Measurements from ENCODE around the gene SMAP1. TPM values are rescaled to one million over a fixed set of nuclear protein-coding genes. Genes with fewer than 3 reads are reported as not detected.

The SMAP1 gene
- total RNA-seq, 5 donors from 2014 or later (not counting 1 experiment from before 2014, with no cell fraction given): 27.1 to 32.3 (median 31.9) TPM

GRCh38 chr6:70823651-70824050 is 156.0 kb downstream of the SMAP1 start:
- Histone ChIP-seq H3K9me3 (no peaks in the 10 kb centered on the region), H3K4me3 (ENCODE audit: control insufficient read depth in 1 of 2, extremely low read depth in 1 of 2, low read length in 1 of 2) (no peak overlapping the region), H3K27me3 (replicated peaks in 1 of 2; ENCODE audit: control insufficient read depth in 2 of 2, extremely low read depth in 1 of 2, insufficient read depth in 2 of 2, low read length in 1 of 2) (no peaks in the 10 kb centered on the region), H3K36me3 (ENCODE audit: control insufficient read depth in 2 of 2, extremely low read depth in 1 of 2, insufficient read depth in 1 of 2, low read length in 1 of 2) (peaks cover 0 to 2% of the 10 kb centered on the region in 2 donors), H3K4me1 (ENCODE audit: control insufficient read depth in 1 of 2, extremely low read depth in 1 of 2, insufficient read depth in 2 of 2, low read length in 2 of 2) (no peaks in the 10 kb centered on the region), H3K27ac (ENCODE audit: low read length) (no peak overlapping the region)
- CTCF ChIA-PET: interaction anchor here in 1 of 2 donors (0.7 to 1.4 kb wide), 2 partner anchors 13 to 51 kb away, joined by 3 to 4 read pairs; no protein-coding TSS in a partner anchor
- ATAC-seq (replicated peaks in 1 of 4) (no peak), DNase-seq (no peak)
- no CpG with 5 or more reads among the region's 1 CpG for WGBS (ENCODE audit: insufficient coverage)
- Mint-ChIP-seq H3K9me3 (peaks cover 7 to 14% (median 8%) of the 10 kb centered on the region in 3 donors), H3K4me1 (peaks cover 0 to 9% (median 8%) of the 10 kb centered on the region in 3 donors), H3K36me3 (peaks cover 34% of the 10 kb centered on the region), H3K27me3 (no peaks in the 10 kb centered on the region), H3K27ac (no peak overlapping the region), H3K4me3 (no peak overlapping the region)
- POLR2A ChIA-PET: no interaction called here

- Histone ChIP-seq H3K27ac (ENCODE audit: low read length) (no peak overlapping the region), H3K9me3 (no peaks in the 10 kb centered on the region), H3K4me1 (ENCODE audit: control insufficient read depth in 1 of 2, extremely low read depth in 1 of 2, insufficient read depth in 2 of 2, low read length in 2 of 2) (no peaks in the 10 kb centered on the region), H3K36me3 (ENCODE audit: control insufficient read depth in 2 of 2, extremely low read depth in 1 of 2, insufficient read depth in 1 of 2, low read length in 1 of 2) (no peaks in the 10 kb centered on the region), H3K27me3 (replicated peaks in 1 of 2; ENCODE audit: control insufficient read depth in 2 of 2, extremely low read depth in 1 of 2, insufficient read depth in 2 of 2, low read length in 1 of 2) (no peaks in the 10 kb centered on the region), H3K4me3 (ENCODE audit: control insufficient read depth in 1 of 2, extremely low read depth in 1 of 2, low read length in 1 of 2) (no peak overlapping the region)
- Mint-ChIP-seq H3K27ac (no peak overlapping the region), H3K36me3 (peaks cover 36% of the 10 kb centered on the region), H3K4me3 (no peak overlapping the region), H3K9me3 (peaks cover 3 to 8% (median 4%) of the 10 kb centered on the region in 3 donors), H3K4me1 (peaks cover 0 to 10% (median 9%) of the 10 kb centered on the region in 3 donors), H3K27me3 (no peaks in the 10 kb centered on the region)
- ATAC-seq (replicated peaks in 1 of 4) (no peak), DNase-seq (no peak)
- WGBS (ENCODE audit: insufficient coverage): 100% methylated on average over 2 of the region's 3 CpGs
- POLR2A ChIA-PET: no interaction called here
- CTCF ChIA-PET: no interaction called here
These were observed 163.7 kb downstream of the SMAP1 start for GRCh38 chr6:70831427-70831826.

- no CpG with 5 or more reads among the region's 2 CpGs for WGBS (ENCODE audit: insufficient coverage)
- H3K4me3 Mint-ChIP-seq: no peak overlapping the region
- POLR2A ChIA-PET: no interaction called here
- Histone ChIP-seq H3K9me3 (no peaks in the 10 kb centered on the region), H3K4me3 (ENCODE audit: control insufficient read depth in 1 of 2, extremely low read depth in 1 of 2, low read length in 1 of 2) (no peak overlapping the region), H3K27me3 (replicated peaks in 1 of 2; ENCODE audit: control insufficient read depth in 2 of 2, extremely low read depth in 1 of 2, insufficient read depth in 2 of 2, low read length in 1 of 2) (no peaks in the 10 kb centered on the region), H3K4me1 (ENCODE audit: control insufficient read depth in 1 of 2, extremely low read depth in 1 of 2, insufficient read depth in 2 of 2, low read length in 2 of 2) (no peaks in the 10 kb centered on the region), H3K36me3 (ENCODE audit: control insufficient read depth in 2 of 2, extremely low read depth in 1 of 2, insufficient read depth in 1 of 2, low read length in 1 of 2) (peaks cover 0 to 5% of the 10 kb centered on the region in 2 donors), H3K27ac (ENCODE audit: low read length) (no peak overlapping the region)
- DNase-seq (no peak), ATAC-seq (replicated peaks in 1 of 4) (no peak)
- peaks cover 3 to 8% (median 4%) of the 10 kb centered on the region in 3 donors for H3K9me3 Mint-ChIP-seq
- H3K27ac Mint-ChIP-seq: no peak overlapping the region
- CTCF ChIA-PET: interaction anchor here (0.5 to 0.7 kb wide), 2 partner anchors 26 to 81 kb away, joined by 4 read pairs; no protein-coding TSS in a partner anchor
- peaks cover 0 to 6% (median 4%) of the 10 kb centered on the region in 3 donors for H3K4me1 Mint-ChIP-seq
- peaks cover 38% of the 10 kb centered on the region for H3K36me3 Mint-ChIP-seq
- no peaks in the 10 kb centered on the region for H3K27me3 Mint-ChIP-seq
These were observed 166.8 kb downstream of the SMAP1 start for GRCh38 chr6:70834520-70834919.

GRCh38 chr6:70838907-70839285 is 171.2 kb downstream of the SMAP1 start:
- Histone ChIP-seq H3K27ac (ENCODE audit: low read length) (no peak overlapping the region), H3K4me3 (ENCODE audit: control insufficient read depth in 1 of 2, extremely low read depth in 1 of 2, low read length in 1 of 2) (no peak overlapping the region), H3K27me3 (replicated peaks in 1 of 2; ENCODE audit: control insufficient read depth in 2 of 2, extremely low read depth in 1 of 2, insufficient read depth in 2 of 2, low read length in 1 of 2) (no peaks in the 10 kb centered on the region), H3K4me1 (ENCODE audit: control insufficient read depth in 1 of 2, extremely low read depth in 1 of 2, insufficient read depth in 2 of 2, low read length in 2 of 2) (no peaks in the 10 kb centered on the region), H3K36me3 (ENCODE audit: control insufficient read depth in 2 of 2, extremely low read depth in 1 of 2, insufficient read depth in 1 of 2, low read length in 1 of 2) (peaks cover 0 to 13% of the 10 kb centered on the region in 2 donors), H3K9me3 (no peaks in the 10 kb centered on the region)
- CTCF ChIA-PET: no interaction called here
- no peaks in the 10 kb centered on the region for H3K27me3 Mint-ChIP-seq
- peaks cover 0 to 11% (median 2%) of the 10 kb centered on the region in 3 donors for H3K4me1 Mint-ChIP-seq
- DNase-seq (no peak), ATAC-seq (replicated peaks in 1 of 4) (no peak)
- no peak overlapping the region for H3K27ac Mint-ChIP-seq
- peaks cover 29% of the 10 kb centered on the region for H3K36me3 Mint-ChIP-seq
- WGBS (ENCODE audit: insufficient coverage): no CpG with 5 or more reads among the region's 2 CpGs
- POLR2A ChIA-PET: no interaction called here
- H3K4me3 Mint-ChIP-seq: no peak overlapping the region
- H3K9me3 Mint-ChIP-seq: no peaks in the 10 kb centered on the region

GRCh38 chr6:70839286-70840266 is 171.9 kb downstream of the SMAP1 start:
- Mint-ChIP-seq H3K36me3 (peaks cover 28% of the 10 kb centered on the region), H3K9me3 (no peaks in the 10 kb centered on the region), H3K27me3 (no peaks in the 10 kb centered on the region), H3K4me1 (peaks cover 0 to 11% (median 2%) of the 10 kb centered on the region in 3 donors), H3K27ac (no peak overlapping the region), H3K4me3 (no peak overlapping the region)
- Histone ChIP-seq H3K9me3 (no peaks in the 10 kb centered on the region), H3K4me1 (ENCODE audit: control insufficient read depth in 1 of 2, extremely low read depth in 1 of 2, insufficient read depth in 2 of 2, low read length in 2 of 2) (no peaks in the 10 kb centered on the region), H3K27ac (ENCODE audit: low read length) (no peak overlapping the region), H3K36me3 (ENCODE audit: control insufficient read depth in 2 of 2, extremely low read depth in 1 of 2, insufficient read depth in 1 of 2, low read length in 1 of 2) (peaks cover 0 to 13% of the 10 kb centered on the region in 2 donors), H3K4me3 (ENCODE audit: control insufficient read depth in 1 of 2, extremely low read depth in 1 of 2, low read length in 1 of 2) (no peak overlapping the region), H3K27me3 (replicated peaks in 1 of 2; ENCODE audit: control insufficient read depth in 2 of 2, extremely low read depth in 1 of 2, insufficient read depth in 2 of 2, low read length in 1 of 2) (no peaks in the 10 kb centered on the region)
- ATAC-seq (replicated peaks in 1 of 4): no peak
- DNase-seq: no peak
- ChIA-PET POLR2A (no interaction called here), CTCF (interaction anchor here in 1 of 2 donors (1.2 kb wide), 1 partner anchor 10 kb away, joined by 3 read pairs; no protein-coding TSS in a partner anchor)
- WGBS (ENCODE audit: insufficient coverage): no CpG with 5 or more reads among the region's 7 CpGs

- ATAC-seq (replicated peaks in 1 of 4): no peak
- Histone ChIP-seq H3K36me3 (ENCODE audit: control insufficient read depth in 2 of 2, extremely low read depth in 1 of 2, insufficient read depth in 1 of 2, low read length in 1 of 2) (peaks cover under 1 to 13% of the 10 kb centered on the region in 2 donors), H3K27me3 (replicated peaks in 1 of 2; ENCODE audit: control insufficient read depth in 2 of 2, extremely low read depth in 1 of 2, insufficient read depth in 2 of 2, low read length in 1 of 2) (no peaks in the 10 kb centered on the region), H3K27ac (ENCODE audit: low read length) (no peak overlapping the region), H3K4me3 (ENCODE audit: control insufficient read depth in 1 of 2, extremely low read depth in 1 of 2, low read length in 1 of 2) (no peak overlapping the region), H3K4me1 (ENCODE audit: control insufficient read depth in 1 of 2, extremely low read depth in 1 of 2, insufficient read depth in 2 of 2, low read length in 2 of 2) (no peaks in the 10 kb centered on the region), H3K9me3 (no peaks in the 10 kb centered on the region)
- POLR2A ChIA-PET: no interaction called here
- Mint-ChIP-seq H3K4me1 (peaks cover 2 to 16% (median 7%) of the 10 kb centered on the region in 3 donors), H3K27ac (no peak overlapping the region), H3K4me3 (no peak overlapping the region), H3K27me3 (no peaks in the 10 kb centered on the region), H3K36me3 (peaks cover 38% of the 10 kb centered on the region), H3K9me3 (no peaks in the 10 kb centered on the region)
- CTCF ChIA-PET: no interaction called here
- 100% methylated on average over 1 of the region's 8 CpGs for WGBS (ENCODE audit: insufficient coverage)
- no peak for DNase-seq
These were observed 173.4 kb downstream of the SMAP1 start for GRCh38 chr6:70841112-70841511.

Data from T-cell (primary cell).